H1 (cell line): ENCODE data around the gene CDCA7L. TPM values are rescaled to one million over a fixed set of nuclear protein-coding genes. Genes with fewer than 3 reads are reported as not detected.

Source experiments
- CTCF ChIA-PET: fragments of 300-600 bp; sonication (Branson Sonifier 250); formaldehyde crosslinking; loops from one replicate; lab custom pipeline; 2021; ENCODE audit not compliant: partially characterized antibody; lab: Charles Lee
- POLR2A ChIA-PET: fragments of 300-600 bp; sonication (Branson Sonifier 250); formaldehyde crosslinking; loops from one replicate; lab custom pipeline; 2021; ENCODE audit warnings: inconsistent platforms; ENCODE audit not compliant: partially characterized antibody; lab: Charles Lee
- DNase-seq, 2 experiments: peaks; one replicate each; pipeline versions ENCODE4 v3.0.0 to v3.0.0-alpha.2; 2010 to 2022; ENCODE audit warnings: low spot score in 2 of 2, low read depth in 1 of 2, mixed read lengths in 1 of 2
- FAIRE-seq: peaks from 2 replicates; lab custom pipeline; 2011; peaks lifted over from hg19 to GRCh38; lab: Jason Lieb, UNC
- H2AFZ ChIP-seq: 2 replicates; pipeline ENCODE4 v1.8.1; 2012; ENCODE audit warnings: low read length, inconsistent platforms
- H2AK5ac ChIP-seq: 2 replicates; pipeline ENCODE4 v1.6.1; 2013; ENCODE audit warnings: low read depth, low read length
- H2BK120ac ChIP-seq: replicated peaks from 2 replicates; pipeline ENCODE3; 2013; ENCODE audit warnings: low read depth, low read length, inconsistent platforms
- H2BK12ac ChIP-seq: 2 replicates; pipeline ENCODE4 v1.6.1; 2013; ENCODE audit warnings: low read depth, low read length
- H2BK15ac ChIP-seq: 2 replicates; pipeline ENCODE4 v1.6.1; 2013; ENCODE audit warnings: low read length
- H2BK20ac ChIP-seq: 2 replicates; pipeline ENCODE4 v1.6.1; 2013; ENCODE audit warnings: low read length
- H2BK5ac ChIP-seq: 2 replicates; pipeline ENCODE4 v1.6.1; 2013; ENCODE audit warnings: low read depth, low read length
- H3K14ac ChIP-seq: 2 replicates; pipeline ENCODE4 v1.6.1; 2013; ENCODE audit warnings: inconsistent platforms; ENCODE audit not compliant: insufficient read length
- H3K18ac ChIP-seq: 2 replicates; pipeline ENCODE4 v1.6.1; 2013; ENCODE audit warnings: low read length; ENCODE audit errors: extremely low read depth
- H3K23ac ChIP-seq: 2 replicates; pipeline ENCODE4 v1.6.1; 2013; ENCODE audit warnings: inconsistent platforms; ENCODE audit not compliant: insufficient read length
- H3K23me2 ChIP-seq: 2 replicates; pipeline ENCODE4 v1.6.1; 2013; ENCODE audit warnings: low read depth, low read length
- H3K27ac ChIP-seq: 2 replicates; pipeline ENCODE4 v1.6.1; 2011; ENCODE audit warnings: low read depth, low read length, inconsistent platforms
- H3K27me3 ChIP-seq, 4 experiments: replicated peaks in 1 of 4; 1 replicate in 1 of 4; 2 replicates in 3 of 4; pipeline versions ENCODE4 v1.6.1 to v1.8.1; 2011 to 2013; ENCODE audit warnings: low read length in 3 of 4, mild to moderate bottlenecking in 3 of 4, inconsistent platforms in 2 of 4, mixed read lengths in 2 of 4, moderate library complexity in 1 of 4; ENCODE audit not compliant: control insufficient read depth in 3 of 4, insufficient read depth in 3 of 4; ENCODE audit errors: extremely low read depth in 1 of 4
- H3K36me3 ChIP-seq, 4 experiments: 2 replicates each; pipeline versions ENCODE4 v1.6.1 to v1.8.1; 2011 to 2013; ENCODE audit warnings: mild to moderate bottlenecking in 4 of 4, low read length in 3 of 4, moderate library complexity in 2 of 4, control low read depth in 1 of 4, inconsistent platforms in 1 of 4; ENCODE audit not compliant: insufficient read depth in 4 of 4, control insufficient read depth in 2 of 4
- H3K4ac ChIP-seq: replicated peaks from 2 replicates; pipeline ENCODE3; 2013; ENCODE audit warnings: low read length, low read depth, mixed read lengths, inconsistent platforms; ENCODE audit not compliant: insufficient read length
- H3K4me1 ChIP-seq, 4 experiments: replicated peaks in 1 of 4; 1 replicate in 1 of 4; 2 replicates in 3 of 4; pipeline versions ENCODE4 v1.6.1 to v1.8.1; 2011 to 2013; ENCODE audit warnings: low read length in 3 of 4, inconsistent platforms in 2 of 4, mixed read lengths in 1 of 4; ENCODE audit not compliant: insufficient read depth in 4 of 4, control insufficient read depth in 3 of 4
- H3K4me2 ChIP-seq, 2 experiments: 2 replicates each; pipeline versions ENCODE4 v1.6.1 to v1.8.1; 2011 to 2013; ENCODE audit warnings: low read depth in 2 of 2, low read length in 2 of 2, control low read depth in 1 of 2, inconsistent platforms in 1 of 2, mild to moderate bottlenecking in 1 of 2; ENCODE audit not compliant: insufficient read depth in 1 of 2
- H3K4me3 ChIP-seq, 4 experiments: fragments of 200-600, 300-600 bp in 1 of 4; sonication (generic), shearing (Covaris generic), sonication (Bioruptor Twin) in 1 of 4; 2 replicates each; pipeline versions ENCODE4 v1.5.1 to v1.8.1; 2011 to 2016; ENCODE audit warnings: low read length in 4 of 4, low read depth in 3 of 4, control low read depth in 2 of 4, inconsistent platforms in 2 of 4, mild to moderate bottlenecking in 2 of 4, mixed read lengths in 1 of 4, moderate library complexity in 1 of 4; ENCODE audit not compliant: insufficient read depth in 2 of 4; ENCODE audit errors: extremely low read depth in 1 of 4
- H3K56ac ChIP-seq: replicated peaks from 2 replicates; pipeline ENCODE3; 2013; ENCODE audit warnings: low read depth, mild to moderate bottlenecking, mixed read lengths, low read length, inconsistent platforms; ENCODE audit not compliant: insufficient read length
- H3K79me1 ChIP-seq: 2 replicates; pipeline ENCODE4 v1.6.1; 2013; ENCODE audit warnings: low read depth, low read length, control low read depth
- H3K79me2 ChIP-seq, 2 experiments: 2 replicates each; pipeline versions ENCODE4 v1.6.1 to v1.8.1; 2012 to 2013; ENCODE audit warnings: low read length in 2 of 2, mild to moderate bottlenecking in 2 of 2, inconsistent platforms in 1 of 2; ENCODE audit not compliant: insufficient read depth in 2 of 2, control insufficient read depth in 1 of 2
- H3K9ac ChIP-seq, 4 experiments: replicated peaks in 1 of 4; 1 replicate in 1 of 4; 2 replicates in 3 of 4; pipeline versions ENCODE4 v1.6.1 to v1.8.1; 2011 to 2013; ENCODE audit warnings: low read depth in 3 of 4, low read length in 3 of 4, control low read depth in 2 of 4, mild to moderate bottlenecking in 2 of 4, moderate library complexity in 2 of 4, inconsistent platforms in 1 of 4; ENCODE audit errors: extremely low read depth in 1 of 4
- H3K9me3 ChIP-seq, 2 experiments: 2 replicates each; pipeline versions ENCODE4 v1.6.1 to v1.8.1; 2012 to 2013; ENCODE audit warnings: mild to moderate bottlenecking in 2 of 2, moderate library complexity in 2 of 2, control low read depth in 1 of 2, inconsistent platforms in 1 of 2, low read depth in 1 of 2, low read length in 1 of 2, mixed read lengths in 1 of 2; ENCODE audit not compliant: insufficient read depth in 2 of 2
- H4K20me1 ChIP-seq, 2 experiments: replicated peaks in 1 of 2; 2 replicates each; pipeline versions ENCODE3 to v1.8.1; 2011 to 2013; ENCODE audit warnings: inconsistent platforms in 2 of 2, low read length in 2 of 2, mild to moderate bottlenecking in 1 of 2; ENCODE audit not compliant: insufficient read depth in 2 of 2, control insufficient read depth in 1 of 2
- H4K5ac ChIP-seq: 2 replicates; pipeline ENCODE4 v1.6.1; 2013; ENCODE audit warnings: low read length, low read depth, mixed read lengths, inconsistent platforms; ENCODE audit not compliant: insufficient read length
- H4K8ac ChIP-seq: 2 replicates; pipeline ENCODE4 v1.8.0; 2013; ENCODE audit warnings: mild to moderate bottlenecking, moderate library complexity, low read length, inconsistent platforms; ENCODE audit not compliant: insufficient read depth; ENCODE audit errors: extremely low read depth
- H4K91ac ChIP-seq: replicated peaks from 2 replicates; pipeline ENCODE3; 2013; ENCODE audit warnings: low read length, mixed read lengths, inconsistent platforms; ENCODE audit not compliant: insufficient read length
- CBX5 ChIP-seq: fragments of 300-800, 300-1000 bp; sonication (generic); IDR thresholded peaks from 2 replicates; pipeline ENCODE4 v1.7.1; 2016; ENCODE audit warnings: antibody characterized with exemption, low read length, low read depth
- CBX8 ChIP-seq: fragments of 300-800, 300-1000 bp; sonication (generic); IDR thresholded peaks from 2 replicates; pipeline ENCODE4 v1.7.1; 2016; ENCODE audit warnings: low read depth, low read length, borderline replicate concordance
- FOSL1 ChIP-seq: IDR thresholded peaks from 2 replicates; pipeline ENCODE4 v1.6.1; 2011; ENCODE audit warnings: mild to moderate bottlenecking, low read depth, low read length, moderate library complexity; ENCODE audit not compliant: insufficient read depth
- POLR2A ChIP-seq, 2 experiments: IDR thresholded peaks; 1 replicate in 1 of 2; 2 replicates in 1 of 2; pipeline ENCODE4 v1.6.1; 2011; ENCODE audit warnings: low read depth in 2 of 2, low read length in 2 of 2, mild to moderate bottlenecking in 2 of 2; ENCODE audit errors: control extremely low read depth in 1 of 2
- SP2 ChIP-seq: IDR thresholded peaks from 2 replicates; pipeline ENCODE4 v1.6.1; 2012; ENCODE audit warnings: mild to moderate bottlenecking, low read length, inconsistent platforms
- WGBS, 2 experiments: shearing (Covaris generic) in 1 of 2; methylation state at CpG; one replicate each; pipeline versions ENCODE4 v1.1.6 to v1.1.7; 2013 to 2015; ENCODE audit warnings: low lambda C conversion rate in 2 of 2, mixed read lengths in 2 of 2, inconsistent platforms in 1 of 2, low coverage in 1 of 2, missing lambda C conversion rate in 1 of 2; ENCODE audit not compliant: insufficient replicate concordance in 2 of 2, insufficient coverage in 1 of 2, insufficient read length in 1 of 2; ENCODE audit errors: extremely low coverage in 1 of 2, missing lambda C conversion rate in 1 of 2; 5-methylcytosine and 5-hydroxymethylcytosine counted together
- polyA plus RNA-seq, 7 experiments: library from polyadenylated mRNA; depleted of rRNA in 3 of 7; stranded (reverse) in 5 of 7; unstranded in 2 of 7; fragments of >200 nt in 5 of 7; fragments of 200-250 nt in 2 of 7; gene quantifications; 1 replicate in 5 of 7; 2 replicates in 1 of 7; 4 replicates in 1 of 7; pipeline versions ENCODE4 v1.2.1 to v1.2.3, GENCODE V29; 2011 to 2013; ENCODE audit warnings: missing spikeins in 2 of 7, mixed read lengths in 2 of 7
- total RNA-seq: library from RNA; stranded (reverse); fragmentation: NEBNext Ultra II Directional; extraction: Animal tissue kit (Norgen Biotek cat#: 25700); gene quantifications from 2 replicates; pipeline ENCODE4 v1.2.1, GENCODE V29; 2021

The CDCA7L gene
- total and polyA plus RNA-seq, 2 of the 8 experiments (the other 6 are each of a cell fraction or from before 2014, with no cell fraction given) = 93.8 to 168 TPM

GRCh38 chr7:21983056-21983455 is 37.4 kb upstream of the CDCA7L start:
- 85% methylated on average over 2 of the region's 2 CpGs; no CpG with 5 or more reads in 1 of the 2 experiments for WGBS, 2 experiments
- FAIRE-seq = no peak
- no peak overlapping the region for H2BK12ac ChIP-seq

More at GRCh38 chr7:21983056-21983455, 37.4 kb upstream of the CDCA7L start:
- no peak overlapping the region for H2AK5ac ChIP-seq
- no peak overlapping the region for H4K5ac ChIP-seq
- no peak overlapping the region for H2BK120ac ChIP-seq
- H3K23me2 ChIP-seq = no peaks in the 10 kb centered on the region
- no peak overlapping the region for H3K27ac ChIP-seq
- no peaks in the 10 kb centered on the region for H4K20me1 ChIP-seq
- H3K4ac ChIP-seq = no peak overlapping the region
- DNase-seq = no peak
- no peak overlapping the region for H2BK5ac ChIP-seq
- no peak overlapping the region for H4K91ac ChIP-seq
- ChIA-PET POLR2A (no interaction called here), CTCF (interaction anchor here (0.8 to 1.6 kb wide), 2 partner anchors 15 to 18 kb away, joined by 3 to 4 read pairs; no protein-coding TSS in a partner anchor)
- H4K8ac ChIP-seq = no peak overlapping the region
- no peaks in the 10 kb centered on the region for H3K27me3 ChIP-seq
- H2BK15ac ChIP-seq = no peak overlapping the region
- H3K56ac ChIP-seq = no peak overlapping the region
- no peak overlapping the region for H3K4me3 ChIP-seq
- no peaks in the 10 kb centered on the region for H3K36me3 ChIP-seq
- H3K23ac ChIP-seq = no peak overlapping the region
- no peak overlapping the region for H3K9ac ChIP-seq
- H3K4me1 ChIP-seq = no peaks in the 10 kb centered on the region
- no peak for TF ChIP-seq CBX8
- TF ChIP-seq CBX5 = no peak
- TF ChIP-seq SP2 = no peak
- TF ChIP-seq FOSL1 = no peak
- TF ChIP-seq POLR2A (IDR thresholded peaks at IDR 0.05; ENCODE audit: control extremely low read depth in 1 of 2, low read depth in 2 of 2, low read length in 2 of 2) = no peak
- TF ChIP-seq, all 59 proteins: peak for 0
- H3K4me2 ChIP-seq = no peak overlapping the region
- no peaks in the 10 kb centered on the region for H3K79me2 ChIP-seq
- no peak overlapping the region for H2BK20ac ChIP-seq
- no peaks in the 10 kb centered on the region for H3K79me1 ChIP-seq
- H3K9me3 ChIP-seq = no peaks in the 10 kb centered on the region
- H3K18ac ChIP-seq = no peak overlapping the region
- no peak overlapping the region for H3K14ac ChIP-seq
- no peak overlapping the region for H2AFZ ChIP-seq
